Stimulated activated CD4-positive, alpha-beta T cell treated with anti-CD3 and anti-CD28 coated beads, Interleukin-4, amount 100 ng/mL, for 4 hours (primary cell): Measurements from ENCODE around the gene ROGDI.
A peak's percentile ranks its signal among the peaks of the same experiment; 100 is the strongest.
"Not testable (repeated sequence)": the region's sequence is repeated elsewhere in the genome, so short reads cannot be mapped to it uniquely, and the experiment has no call there.

Source experiments
- DNase-seq, 2 experiments: peaks; one replicate each; pipeline ENCODE4 v3.0.0-alpha.2; 2020

ROGDI gene

DNA sequence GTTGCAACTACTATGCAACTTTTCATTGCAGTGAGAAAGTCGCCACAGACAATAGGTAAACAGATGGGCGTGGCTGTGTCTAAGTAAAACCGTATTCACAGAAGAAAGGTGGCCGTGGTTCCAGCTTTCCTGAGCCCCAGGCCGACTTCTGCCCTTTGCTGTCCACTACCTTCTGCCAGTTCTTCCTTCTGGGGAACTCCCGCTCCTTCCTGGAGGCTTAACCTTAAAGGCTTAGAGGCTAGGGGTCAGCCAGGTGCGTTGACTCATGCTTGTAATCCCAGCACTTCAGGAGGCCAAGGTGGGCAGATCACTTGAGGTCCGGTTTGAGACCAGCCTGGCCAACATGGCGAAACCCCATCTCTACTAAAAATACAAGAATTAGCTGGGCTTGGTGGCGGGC is 12.2 kb downstream of the ROGDI start:
- no peak for DNase-seq

DNA sequence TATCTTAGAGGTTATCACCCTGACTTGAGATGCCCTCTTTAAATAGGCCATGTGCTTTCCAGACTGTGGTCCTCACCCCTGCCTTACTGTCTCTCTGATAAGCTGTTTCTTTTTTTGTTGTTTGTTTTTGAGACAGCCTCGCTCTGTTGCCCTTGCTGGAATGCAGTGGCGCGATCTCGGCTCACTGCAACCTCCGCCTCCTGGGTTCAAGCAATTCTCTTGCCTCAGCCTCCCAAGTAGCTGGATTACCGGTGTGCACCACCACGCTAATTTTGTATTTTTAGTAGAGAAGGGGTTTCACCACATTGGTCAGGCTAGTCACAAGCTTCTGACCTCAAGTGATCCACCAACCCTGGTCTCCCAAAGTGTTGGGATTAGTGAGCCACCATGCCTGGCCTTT is 13.5 kb downstream of the ROGDI start:
- DNase-seq = no peak

DNA sequence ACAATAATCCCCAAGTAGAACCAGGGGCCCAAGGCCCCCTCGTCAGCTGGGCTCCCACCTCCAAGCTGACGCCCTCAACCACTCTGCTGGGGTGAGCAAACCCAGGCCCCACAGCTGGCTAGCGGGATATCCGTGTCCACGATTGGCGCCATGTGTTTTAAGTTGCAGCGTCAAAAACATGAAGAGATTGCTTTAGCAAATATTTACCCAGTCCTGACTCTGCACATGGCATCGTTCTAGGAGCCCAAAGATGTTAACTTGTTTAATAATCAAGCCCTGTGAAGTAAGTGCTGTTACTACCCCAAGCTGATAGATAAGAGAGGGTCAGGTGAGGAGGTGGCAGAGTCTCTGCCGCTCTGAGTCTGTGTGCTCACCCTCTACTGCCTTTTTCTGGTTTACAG is 13.9 kb downstream of the ROGDI start:
- no peak for DNase-seq

DNA sequence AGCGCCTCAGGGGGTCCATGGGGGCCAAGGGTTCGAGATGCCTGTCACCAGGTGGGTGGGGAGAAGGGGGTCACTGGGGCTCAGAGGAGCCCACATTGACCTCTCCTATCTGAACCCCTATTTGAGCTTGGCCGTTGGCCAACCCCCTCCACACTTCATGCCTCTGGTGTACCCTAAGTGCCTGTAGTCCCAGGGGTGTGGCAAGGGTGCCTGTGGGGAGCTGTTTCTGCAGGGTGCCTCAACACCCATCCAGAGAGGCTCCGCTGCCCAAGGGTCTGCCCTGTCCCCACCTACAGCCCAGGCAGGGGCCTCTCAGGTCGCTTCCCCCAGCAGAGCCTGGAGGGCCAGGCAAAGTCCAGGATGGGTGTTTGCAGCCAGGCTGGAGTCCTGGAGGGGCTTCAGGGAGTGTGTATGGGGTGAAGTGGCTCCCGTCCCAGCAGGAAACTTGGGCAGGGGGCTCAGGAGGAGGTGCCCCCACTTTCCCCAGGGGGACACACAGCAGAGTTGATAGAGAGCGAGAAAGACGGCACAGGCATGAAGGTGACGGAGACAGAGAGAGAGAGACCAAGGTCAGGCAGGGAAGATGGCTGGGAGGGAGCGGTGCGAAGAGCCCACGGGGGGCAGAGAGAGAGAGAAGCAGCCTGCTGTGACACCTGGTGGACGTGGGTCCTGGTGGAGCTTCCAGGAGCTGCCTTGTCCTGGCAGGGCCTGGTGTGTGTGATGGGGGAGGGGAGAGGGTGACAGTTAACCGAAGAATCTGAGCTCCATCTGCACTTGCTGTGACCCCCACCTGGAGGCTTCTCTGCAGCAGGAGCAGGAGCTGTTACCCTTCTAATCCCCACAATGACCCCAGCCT is 14.6 kb downstream of the ROGDI start, which contains the start of gene SEPTIN12:
Gene SEPTIN12, minus strand, starts transcription at position 719 of the 856 bp plus-strand sequence. Its CDS starts 700 bp downstream, at position 19.
- no peak for DNase-seq

DNA sequence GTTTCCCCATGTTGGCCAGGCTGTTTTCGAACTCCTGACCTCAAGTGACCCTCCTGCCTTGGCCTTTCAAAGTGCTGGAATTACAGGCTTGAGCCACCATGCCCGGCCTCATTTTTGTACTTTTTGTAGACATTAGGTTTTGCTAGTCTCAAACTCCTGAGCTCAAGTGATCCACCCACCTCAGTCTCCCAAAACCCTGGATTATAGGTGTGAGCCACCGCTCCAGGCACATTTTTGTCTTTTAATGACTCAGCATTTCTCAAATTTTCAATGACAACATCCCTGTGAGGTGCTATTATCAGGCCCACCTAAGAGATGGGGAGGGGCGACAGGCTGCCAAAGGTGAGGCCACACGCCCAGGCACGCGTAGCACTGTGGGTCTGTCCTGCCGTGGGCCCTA is 15.4 kb downstream of the ROGDI start:
- DNase-seq = no peak

DNA sequence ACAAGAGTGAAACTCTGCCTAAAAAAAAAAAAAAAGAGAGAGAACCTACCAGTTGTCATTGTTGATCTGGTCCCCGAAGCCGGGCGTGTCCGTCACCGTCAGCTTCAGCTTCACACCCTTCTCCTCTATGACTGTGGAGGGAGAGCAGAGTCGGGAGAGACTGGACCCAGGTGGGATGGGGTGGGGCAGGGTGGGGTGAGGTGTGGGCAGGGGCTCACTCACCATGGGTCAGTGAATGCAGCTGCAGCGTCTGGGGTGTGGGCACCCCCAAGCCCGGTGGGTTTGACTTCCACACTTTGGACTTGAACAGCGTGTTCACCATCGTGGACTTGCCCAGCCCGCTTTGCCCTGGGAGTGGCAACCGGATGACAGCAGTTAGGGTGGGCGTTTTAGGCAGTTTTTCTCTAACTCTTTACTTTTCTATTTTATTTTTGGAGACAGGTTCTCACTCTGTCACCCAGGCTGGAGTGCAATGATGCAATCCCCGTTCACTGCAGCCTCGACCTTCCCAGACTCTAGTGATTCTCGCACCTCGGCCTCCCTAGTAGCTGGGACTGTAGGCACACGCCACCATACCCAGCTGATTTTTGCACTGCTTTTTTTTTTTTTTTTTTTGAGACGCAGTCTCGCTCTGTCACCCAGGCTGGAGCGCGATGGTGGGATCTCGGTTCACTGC is 16.5 kb downstream of the ROGDI start:
- no peak for DNase-seq

DNA sequence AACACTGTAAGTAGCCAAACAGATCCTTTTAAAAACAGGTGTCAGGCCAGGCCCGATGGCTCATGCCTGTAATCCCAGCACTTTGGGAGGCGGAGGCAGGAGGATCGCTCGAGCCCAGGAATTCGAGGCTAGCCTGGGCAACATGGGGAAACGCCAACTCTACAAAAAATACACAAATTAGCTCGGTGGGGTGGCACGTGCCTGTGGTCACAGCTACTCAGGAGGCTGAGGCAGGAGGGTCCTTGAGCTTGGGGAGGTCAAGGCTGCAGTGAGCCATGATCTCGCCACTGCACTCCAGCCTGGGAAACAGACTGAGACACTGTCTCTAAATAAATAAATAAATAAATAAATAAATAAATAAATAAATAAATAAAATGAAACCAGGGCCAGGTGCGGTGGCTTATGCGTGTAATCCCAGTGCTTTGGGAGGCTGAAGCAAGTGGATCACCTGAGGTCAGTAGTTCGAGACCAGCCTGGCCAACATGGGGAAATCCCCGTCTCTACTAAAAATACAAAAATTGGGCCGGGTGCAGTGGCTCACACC is 17.9 kb downstream of the ROGDI start:
- not testable (repeated sequence) for DNase-seq

DNA sequence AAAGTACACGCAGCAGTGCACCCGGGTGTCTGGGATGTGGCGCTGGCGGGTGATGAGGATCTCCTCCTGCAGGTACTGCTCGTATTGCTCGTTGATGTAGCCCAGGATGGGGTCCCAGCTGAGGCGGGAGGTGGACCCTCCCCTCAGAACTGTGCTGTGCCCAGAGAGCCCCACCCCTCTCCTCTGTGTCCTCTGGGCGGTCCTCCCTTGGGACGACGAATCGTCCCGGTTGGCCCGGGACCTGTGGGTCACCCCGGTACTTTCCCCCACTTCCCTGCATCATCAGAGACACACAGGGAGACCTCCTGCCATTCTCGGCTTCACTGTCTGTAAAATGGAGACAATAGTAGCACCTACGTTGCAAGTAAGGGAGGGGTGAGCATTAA is 18.5 kb downstream of the ROGDI start:
- no peak for DNase-seq

DNA sequence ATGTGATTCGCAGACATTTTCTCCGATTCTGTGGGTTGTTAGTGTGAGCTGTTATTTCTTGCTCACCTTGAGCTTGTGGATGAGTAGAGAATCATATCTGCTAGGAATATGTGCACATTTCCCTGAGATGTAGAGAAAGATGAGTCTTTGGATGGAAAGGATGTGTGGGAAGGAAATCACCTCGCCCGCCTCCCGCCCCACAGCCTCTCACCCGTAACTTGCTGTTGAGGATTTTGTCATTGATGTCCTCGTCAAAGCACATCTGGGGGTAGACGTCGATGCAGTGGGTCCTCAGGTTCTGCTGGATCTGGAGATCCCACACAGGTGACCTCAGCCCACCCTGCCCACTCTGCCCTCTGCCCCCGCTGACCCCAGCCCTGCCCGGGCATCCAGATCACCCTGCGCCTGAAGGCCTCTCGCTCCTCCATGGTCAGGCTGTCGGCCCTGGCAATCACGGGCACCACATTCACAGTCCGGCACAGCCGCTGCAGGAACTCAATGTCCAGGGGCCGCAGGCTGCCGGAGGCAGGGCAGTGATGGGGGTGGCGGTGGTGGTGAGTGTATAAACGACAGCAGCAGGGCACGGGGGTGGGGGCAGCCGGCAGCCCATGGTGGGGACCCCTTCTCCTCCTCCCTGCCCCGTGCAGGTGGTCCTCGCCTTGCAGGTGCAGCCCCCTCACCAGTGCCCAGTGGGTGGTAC is 19.0 kb downstream of the ROGDI start:
- DNase-seq = no peak

DNA sequence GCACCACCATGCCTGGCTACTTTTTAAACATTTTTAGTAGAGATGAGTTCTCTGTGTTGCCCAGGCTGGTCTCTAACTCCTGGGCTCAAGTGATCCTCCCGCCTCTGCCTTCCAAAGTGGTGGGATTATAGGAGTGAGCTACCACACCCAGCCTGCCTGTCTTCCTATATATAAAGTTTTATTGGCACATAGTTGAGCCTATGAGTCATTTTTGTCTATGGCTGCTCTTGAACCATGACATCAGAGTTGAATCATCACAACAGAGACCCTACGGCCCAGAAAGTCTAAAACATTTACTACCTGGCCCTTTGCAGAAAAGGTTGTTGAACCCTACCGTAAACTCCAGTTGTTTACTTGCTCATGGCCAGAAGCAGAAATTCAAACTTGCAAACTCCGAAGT is 22.2 kb downstream of the ROGDI start:
- DNase-seq = no peak

DNA sequence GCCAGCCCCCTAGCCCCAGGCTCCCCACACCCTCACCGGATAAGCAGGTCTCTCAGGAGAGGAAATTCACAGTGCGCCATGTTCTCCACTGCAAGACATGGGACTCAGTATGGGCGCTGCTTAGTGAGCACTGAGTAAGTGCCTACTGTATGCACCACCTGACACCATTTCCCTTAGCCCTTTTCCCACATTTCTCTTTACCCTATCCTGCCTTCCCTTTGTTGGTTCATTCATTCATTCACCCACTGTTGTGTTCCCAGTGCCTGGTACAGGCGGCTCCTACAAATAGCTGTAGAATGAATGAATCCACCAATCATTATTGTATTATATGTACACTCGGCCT is 24.4 kb downstream of the ROGDI start:
- no peak for DNase-seq

DNA sequence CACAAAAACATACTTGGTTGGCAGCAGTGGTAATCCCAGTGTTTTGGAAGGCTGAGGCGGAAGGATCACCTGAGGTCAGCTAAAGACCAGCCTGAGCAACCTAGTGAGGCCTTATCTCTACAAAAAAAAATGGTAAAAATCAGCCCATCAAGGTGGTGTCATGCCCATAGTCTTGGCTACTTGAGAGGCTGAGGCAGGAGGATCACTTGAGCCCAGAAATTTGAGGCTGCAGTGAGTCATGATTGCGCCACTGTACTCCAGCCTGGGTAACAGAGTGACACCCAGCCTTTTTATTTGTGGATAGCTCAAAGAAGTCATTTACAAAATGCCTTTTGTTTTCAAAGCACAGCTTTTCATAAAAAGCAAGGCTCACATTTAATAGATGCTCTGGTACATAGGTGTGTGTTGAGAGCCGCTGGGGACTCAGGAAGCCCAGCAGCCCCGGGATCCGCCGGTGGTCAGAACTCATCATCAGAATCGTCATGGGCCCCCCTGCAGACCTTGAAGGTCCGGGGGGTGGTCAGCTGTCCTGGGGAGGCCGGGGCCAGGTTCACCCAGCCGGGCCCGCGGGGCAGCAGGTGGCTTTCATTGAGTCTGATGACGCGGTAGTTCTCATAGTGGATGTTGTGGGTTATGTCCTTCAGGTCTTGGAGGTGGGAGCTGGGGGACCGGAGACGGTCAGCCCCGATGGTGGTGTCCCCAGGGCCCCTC is 24.9 kb downstream of the ROGDI start:
- DNase-seq = no peak

DNA sequence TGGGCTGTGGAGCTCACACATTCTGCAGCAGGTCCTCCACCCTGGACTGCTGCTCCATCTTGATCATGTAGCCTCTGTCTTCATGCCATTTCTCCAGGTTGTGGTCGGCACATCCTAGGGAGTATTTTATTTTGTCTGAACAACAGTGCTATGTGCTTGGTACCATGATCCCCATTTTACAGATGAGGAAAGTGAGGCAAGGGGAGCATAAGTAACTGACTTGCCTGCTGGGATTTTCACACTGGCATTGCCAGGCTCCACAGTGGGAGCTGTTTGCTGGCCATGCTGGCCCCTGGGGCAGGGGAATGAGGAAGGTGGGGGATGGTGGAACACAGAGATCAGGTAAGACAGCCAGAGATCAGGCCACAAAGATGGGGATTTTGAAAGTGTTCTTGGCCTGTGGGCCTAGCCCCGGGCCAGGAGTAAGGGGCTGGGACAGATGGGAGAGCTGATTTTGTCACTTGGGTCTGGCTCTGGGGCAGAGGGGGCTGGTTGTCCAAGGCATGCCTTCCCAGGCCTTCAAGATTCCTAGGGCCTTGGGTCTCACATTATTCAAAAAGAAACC is 26.2 kb downstream of the ROGDI start:
- no peak for DNase-seq

DNA sequence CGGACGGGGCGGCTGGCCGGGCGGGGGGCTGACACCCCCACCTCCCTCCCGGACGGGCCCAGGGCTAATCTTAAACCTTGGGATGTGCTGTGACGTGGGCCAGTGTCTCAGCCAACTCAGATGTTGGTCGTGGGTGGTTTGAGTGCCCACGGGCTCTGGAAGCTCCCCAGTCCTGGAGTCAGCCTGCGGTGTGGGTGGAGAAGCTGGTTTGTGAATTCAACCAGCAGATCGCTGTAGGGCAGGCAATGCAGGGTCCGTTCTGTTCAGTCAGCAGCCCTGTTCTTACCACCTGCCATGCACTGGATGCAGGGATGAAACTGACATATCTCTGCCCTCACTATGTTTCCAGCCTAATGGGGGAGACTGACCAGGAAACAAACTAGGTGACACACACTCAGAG is 27.4 kb downstream of the ROGDI start:
- no peak for DNase-seq

DNA sequence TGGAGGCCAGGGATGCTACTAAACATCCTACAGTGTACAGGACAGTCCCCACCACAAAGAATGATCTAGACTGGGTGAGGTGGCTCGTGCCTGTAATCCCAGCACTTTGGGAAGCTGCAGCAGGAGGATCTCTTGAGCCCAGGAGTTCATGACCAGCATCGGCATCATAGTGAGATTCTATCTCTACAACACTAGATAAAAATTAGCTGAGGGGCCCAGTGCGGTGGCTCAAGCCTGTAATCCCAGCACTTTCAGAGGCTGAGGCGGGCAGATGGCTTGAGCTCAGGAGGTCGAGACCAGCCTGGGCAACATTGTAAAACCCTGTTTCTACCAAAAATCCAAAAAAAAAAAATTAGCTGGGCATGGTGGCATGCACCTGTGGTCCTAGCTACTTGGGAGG is 30.1 kb downstream of the ROGDI start:
- no peak for DNase-seq

DNA sequence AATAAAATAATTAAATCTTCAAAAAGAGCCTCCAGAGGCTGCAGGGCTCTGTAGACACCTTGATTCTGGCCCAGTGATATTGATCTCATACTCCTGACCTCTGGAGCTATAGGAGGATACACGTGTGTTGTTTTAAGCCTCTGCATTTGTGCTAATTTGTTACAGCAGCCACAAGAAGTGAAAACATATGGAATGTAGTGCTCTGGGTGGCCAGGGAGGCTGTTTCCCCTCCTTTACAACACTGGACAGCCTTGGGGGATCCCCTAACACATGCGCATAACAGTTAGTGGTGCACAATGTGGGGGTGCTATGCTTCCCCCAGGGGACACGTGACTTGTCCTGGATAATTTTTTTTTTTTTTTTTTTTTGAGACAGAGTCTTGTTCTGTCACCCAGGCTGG is 30.8 kb downstream of the ROGDI start:
- DNase-seq = no peak

DNA sequence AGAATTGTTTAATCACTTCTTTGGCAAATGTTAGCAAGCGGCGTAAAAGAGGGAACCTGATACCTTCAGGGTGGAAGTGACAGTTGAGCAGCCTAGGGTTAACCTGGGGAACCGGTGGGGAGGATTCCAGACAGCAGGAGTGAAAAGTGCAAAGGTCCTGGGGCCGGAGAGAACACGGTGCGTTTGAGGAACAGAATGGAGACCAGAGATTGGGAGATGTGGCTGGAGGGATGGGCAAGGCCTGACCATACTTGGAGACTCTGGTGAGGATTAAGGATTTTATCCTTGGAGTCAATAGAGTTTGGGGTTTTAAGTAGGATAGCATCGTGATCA is 33.2 kb downstream of the ROGDI start:
- no peak for DNase-seq

DNA sequence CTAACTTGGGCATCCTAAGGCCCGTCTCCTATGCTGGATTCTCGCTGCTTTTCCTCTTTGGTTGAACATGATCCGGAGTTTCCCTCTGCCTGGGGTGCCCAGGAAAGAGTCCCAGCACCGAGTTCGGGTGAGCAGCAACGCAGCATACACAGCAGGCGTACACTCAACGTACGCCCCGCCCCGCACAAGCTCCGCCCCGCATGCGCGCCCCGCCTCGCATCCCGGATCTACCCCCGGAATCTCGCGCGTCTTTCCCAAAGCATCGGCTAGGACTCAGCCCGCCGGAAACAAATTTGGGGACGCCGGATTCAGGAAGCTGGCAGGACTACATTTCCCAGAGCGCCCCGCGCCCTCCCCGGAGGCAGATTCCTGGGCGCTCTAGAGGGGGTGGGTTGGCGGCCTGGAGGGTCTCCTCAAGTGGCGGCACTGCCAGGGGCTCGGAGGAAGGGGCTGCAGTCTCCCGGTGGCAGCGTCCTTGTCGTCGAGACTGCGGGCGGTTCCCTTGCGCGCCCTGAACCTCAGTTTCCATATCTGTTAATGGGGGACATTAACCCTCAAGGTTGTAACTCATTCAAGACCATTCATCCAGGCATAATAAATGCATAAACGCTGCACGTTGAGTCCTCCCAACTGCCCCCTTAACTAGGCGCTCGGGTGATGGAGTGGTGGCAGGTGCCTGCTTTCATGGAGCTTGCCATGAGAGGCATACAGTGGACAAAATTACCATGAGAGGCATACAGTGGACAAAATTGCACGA is 33.7 kb downstream of the ROGDI start:
- DNase-seq = peak; percentile 75 to 85

DNA sequence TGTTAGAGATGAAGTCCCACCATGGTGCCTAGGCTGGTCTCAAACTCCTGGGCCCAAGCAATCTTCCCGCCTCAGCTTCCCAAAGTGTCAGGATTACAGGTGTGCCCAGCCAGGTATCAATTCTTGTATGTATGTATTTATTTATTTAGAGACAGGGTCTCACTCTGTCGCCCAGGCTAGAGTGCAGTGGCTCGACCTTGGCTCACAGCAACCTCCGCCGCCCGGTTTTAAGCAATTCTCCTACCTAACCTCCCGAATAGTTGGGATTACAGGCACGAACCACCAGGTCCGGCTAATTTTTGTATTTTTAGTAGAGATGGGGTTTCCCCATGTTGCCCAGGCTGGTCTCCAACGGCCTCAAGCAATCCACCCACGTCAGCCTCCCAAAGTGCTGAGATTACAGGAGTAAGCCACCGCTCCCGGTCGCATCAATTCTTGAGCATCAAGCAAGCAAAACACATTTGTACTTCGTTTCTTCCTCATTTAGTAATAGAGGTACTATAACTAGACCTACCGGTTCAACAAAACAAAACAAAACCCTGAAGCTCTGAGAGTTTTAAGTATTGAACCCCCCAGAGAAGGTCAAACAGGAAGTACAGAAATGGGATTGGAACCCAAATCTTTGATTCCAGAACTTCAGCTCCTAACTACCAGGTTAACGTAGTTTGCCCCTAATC is 34.4 kb downstream of the ROGDI start:
- no peak for DNase-seq

DNA sequence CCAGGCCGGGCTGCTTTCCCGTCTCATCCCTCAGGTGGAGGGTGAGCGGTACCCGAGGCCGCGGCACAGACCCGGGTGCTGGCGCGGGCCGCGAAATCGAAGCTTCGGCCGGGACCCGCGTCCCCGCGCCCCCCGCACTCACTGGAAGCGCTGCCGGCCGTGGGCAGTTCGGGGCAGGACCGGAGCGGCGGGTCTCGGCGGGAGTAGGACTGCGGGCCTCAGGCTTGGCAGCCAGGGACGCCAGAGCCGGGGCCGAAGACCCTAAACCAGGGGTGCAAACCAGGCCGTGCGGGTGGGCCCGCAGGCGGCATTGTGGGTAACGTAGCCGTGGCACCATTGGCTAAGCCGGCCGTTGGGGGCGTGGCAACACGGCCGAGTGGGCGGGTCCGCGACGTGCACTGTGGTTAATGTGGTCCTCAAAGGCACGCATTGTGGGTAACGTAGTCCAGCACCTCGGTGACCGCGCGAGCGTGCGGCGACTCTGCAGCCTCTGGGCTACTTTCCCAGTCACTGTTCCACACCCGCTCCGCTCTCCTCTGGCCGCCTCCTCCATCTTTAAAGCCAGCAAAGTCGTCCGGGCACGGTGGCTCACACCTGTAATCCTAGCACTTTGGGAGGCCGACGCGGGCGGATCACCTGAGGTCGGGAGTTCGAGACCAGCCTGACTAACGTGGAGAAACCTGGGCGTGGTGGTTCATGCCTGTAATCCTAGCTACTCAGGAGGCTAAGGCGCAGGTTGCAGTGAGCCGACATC is 35.4 kb downstream of the ROGDI start, which contains the start of gene ZNF500:
Gene ZNF500, minus strand, starts transcription at position 288 of the 754 bp plus-strand sequence. CDS start 1,184 bp downstream, outside the sequence.
- DNase-seq = peak; percentile 96 to 99
